Pancreas (tissue), 10 donors: Measurements from ENCODE around the gene TRAPPC2L. TPM values are rescaled to one million over a fixed set of nuclear protein-coding genes. Genes with fewer than 3 reads are reported as not detected.
A peak's percentile ranks its signal among the peaks of the same experiment; 100 is the strongest.

Source experiments
- ATAC-seq, 4 donors: fragments of 200-7000 bp; cut with Tn5 transposase; one replicate each; pipeline versions ENCODE4 v1.8.0 to v1.9.1; 2020; ENCODE audit warnings: mild to moderate bottlenecking in 4 of 4, moderate library complexity in 4 of 4
- DNase-seq, 6 donors: peaks; one replicate each; pipeline ENCODE4 v3.0.0-alpha.2; 2020
- FAIRE-seq: peaks from 2 replicates; lab custom pipeline; 2012; peaks lifted over from hg19 to GRCh38; lab: Jason Lieb, UNC
- H3K27ac ChIP-seq, 4 donors: fragments of 200-600 bp; sonication (generic); 1 replicate in 3 of 4; 2 replicates in 1 of 4; pipeline versions ENCODE4 v1.5.0 to v1.8.0; 2020
- H3K27me3 ChIP-seq, 4 donors: fragments of 200-600 bp; one replicate each; pipeline ENCODE4 v1.8.0; 2021
- H3K36me3 ChIP-seq, 3 donors: fragments of 200-600 bp; sonication (generic) in 1 of 3; one replicate each; pipeline versions ENCODE4 v1.5.0 to v1.8.0; 2020 to 2021
- H3K4me1 ChIP-seq, 3 donors: fragments of 200-600 bp; one replicate each; pipeline ENCODE4 v1.8.0; 2021
- H3K4me3 ChIP-seq, 4 donors: fragments of 200-600 bp; sonication (generic) in 2 of 4; one replicate each; pipeline versions ENCODE4 v1.5.0 to v1.8.0; 2020 to 2021
- H3K9me3 ChIP-seq, 4 donors: fragments of 200-600 bp; one replicate each; pipeline ENCODE4 v1.8.0; 2021
- WGBS, 2 donors: extraction: QIAGEN DNeasy Blood & Tissue Kit; methylation state at CpG; one replicate each; pipeline ENCODE4 v1.1.7; 2013; 5-methylcytosine and 5-hydroxymethylcytosine counted together
- intact Hi-C, 3 donors: fragments of 100-400 bp; cut with DNase I; formaldehyde crosslinking; loops; one replicate each; pipeline versions ENCODE4 v1.11.1 to v1.14.2; 2022
- polyA plus RNA-seq, 2 donors: library from polyadenylated mRNA; stranded (reverse); fragments of 200-250 nt; gene quantifications; one replicate each; pipeline ENCODE4 v1.2.3, GENCODE V29; 2013
- total RNA-seq, 6 donors: library from RNA; stranded (reverse); fragmentation: NEBNext Ultra II Directional in 4 of 6; extraction: Animal tissue kit (Norgen Biotek cat#: 25700) in 4 of 6; gene quantifications; one replicate each; pipeline versions ENCODE4 v1.2.1 to v1.2.4, GENCODE V29; 2021 to 2023
- TF ChIP-seq, protein P1 (sequence below), 4 donors: fragments of 200-600 bp; sonication (generic) in 3 of 4; IDR thresholded peaks; one replicate each; pipeline versions ENCODE4 v1.5.0 to v1.8.0; 2021; ENCODE audit warnings: antibody characterized with exemption in 4 of 4
- donor health status: healthy with polysubstance abuse.
- donor health status: DM: no; HTN: no; CAD: no; lungs with moderate emphysema.
- donor health status: DM: no; HTN: no; CAD: no.
- donor health status: control.
- donor health status: control.
- donor health status: Bipolar disorder and iron deficiency.
- donor health status: DM: yes; HTN: yes; CAD: no.
- donor health status: DM: no; HTN: no; CAD: no.
- donor health status: DM: no; HTN: no; CAD: no.
- donor health status: DM: yes; HTN: yes; CAD: no.

The TRAPPC2L gene
- total and polyA plus RNA-seq, 8 donors, result 16.0 to 55.2 (median 27.4) TPM

DNA sequence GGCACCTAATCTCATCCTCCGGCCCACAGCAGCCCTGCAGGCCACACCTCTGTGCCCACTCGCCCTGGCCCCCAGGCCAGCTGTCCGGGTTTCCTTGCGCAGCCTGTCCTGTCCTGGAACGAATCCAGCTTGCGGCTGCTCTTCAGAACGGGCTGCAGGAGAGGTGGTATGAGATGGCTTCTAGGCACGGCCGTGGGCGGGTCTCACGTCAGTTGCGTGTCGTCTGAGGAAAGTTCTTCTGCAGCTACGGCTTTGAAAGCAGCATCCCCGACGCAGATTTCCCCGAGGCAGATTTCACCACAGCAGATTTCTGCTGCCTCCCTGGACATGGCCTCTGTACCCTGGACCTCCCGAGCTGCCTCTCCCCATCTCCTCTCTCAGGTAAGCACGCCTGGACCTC is 18.4 kb upstream of the TRAPPC2L start:
- H3K27ac ChIP-seq, result no peak overlapping the region
- no peaks in the 10 kb centered on the region for H3K4me1 ChIP-seq
- no peaks in the 10 kb centered on the region for H3K27me3 ChIP-seq
- intact Hi-C loops, result no loop called here
- no peaks in the 10 kb centered on the region for H3K9me3 ChIP-seq
- TF ChIP-seq, protein P1, sequence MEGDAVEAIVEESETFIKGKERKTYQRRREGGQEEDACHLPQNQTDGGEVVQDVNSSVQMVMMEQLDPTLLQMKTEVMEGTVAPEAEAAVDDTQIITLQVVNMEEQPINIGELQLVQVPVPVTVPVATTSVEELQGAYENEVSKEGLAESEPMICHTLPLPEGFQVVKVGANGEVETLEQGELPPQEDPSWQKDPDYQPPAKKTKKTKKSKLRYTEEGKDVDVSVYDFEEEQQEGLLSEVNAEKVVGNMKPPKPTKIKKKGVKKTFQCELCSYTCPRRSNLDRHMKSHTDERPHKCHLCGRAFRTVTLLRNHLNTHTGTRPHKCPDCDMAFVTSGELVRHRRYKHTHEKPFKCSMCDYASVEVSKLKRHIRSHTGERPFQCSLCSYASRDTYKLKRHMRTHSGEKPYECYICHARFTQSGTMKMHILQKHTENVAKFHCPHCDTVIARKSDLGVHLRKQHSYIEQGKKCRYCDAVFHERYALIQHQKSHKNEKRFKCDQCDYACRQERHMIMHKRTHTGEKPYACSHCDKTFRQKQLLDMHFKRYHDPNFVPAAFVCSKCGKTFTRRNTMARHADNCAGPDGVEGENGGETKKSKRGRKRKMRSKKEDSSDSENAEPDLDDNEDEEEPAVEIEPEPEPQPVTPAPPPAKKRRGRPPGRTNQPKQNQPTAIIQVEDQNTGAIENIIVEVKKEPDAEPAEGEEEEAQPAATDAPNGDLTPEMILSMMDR (IDR thresholded peaks at IDR 0.05), result no peak
- H3K36me3 ChIP-seq, result no peaks in the 10 kb centered on the region
- WGBS, 2 donors, result 87 to 92% methylated on average over 19 of the region's 19 CpGs
- peak in 2 of 6 donors; percentile 21 to 64 for DNase-seq
- no peak for ATAC-seq
- FAIRE-seq, result no peak
- no peak overlapping the region for H3K4me3 ChIP-seq

DNA sequence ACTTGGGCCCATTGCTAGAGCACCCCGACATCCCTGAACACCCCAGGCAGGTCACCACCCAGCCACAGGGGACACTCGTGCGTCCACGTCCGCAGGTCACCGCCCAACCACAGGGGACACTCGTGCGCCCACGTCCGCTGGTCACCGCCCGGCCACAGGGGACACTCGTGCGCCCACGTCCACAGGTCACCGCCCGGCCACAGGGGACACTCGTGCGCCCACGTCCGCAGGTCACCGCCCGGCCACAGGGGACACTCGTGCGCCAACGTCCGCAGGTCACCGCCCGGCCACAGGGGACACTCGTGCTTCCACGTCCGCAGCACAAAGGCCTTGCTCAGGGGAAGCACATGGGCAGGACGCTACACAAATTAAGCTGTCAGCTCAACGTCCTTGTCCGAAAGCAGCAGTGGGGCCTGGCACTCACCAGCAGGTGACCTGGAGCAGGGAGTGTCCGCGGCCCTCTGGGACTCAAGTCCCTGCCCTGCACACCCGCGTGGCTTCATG is 17.8 kb upstream of the TRAPPC2L start:
- DNase-seq, result peak in 1 of 6 donors; percentile 64
- 94% methylated on average over 39 of the region's 39 CpGs for WGBS, 2 donors
- Histone ChIP-seq H3K9me3 (no peaks in the 10 kb centered on the region), H3K4me3 (no peak overlapping the region), H3K4me1 (no peaks in the 10 kb centered on the region), H3K27me3 (no peaks in the 10 kb centered on the region), H3K27ac (no peak overlapping the region), H3K36me3 (no peaks in the 10 kb centered on the region)
- TF ChIP-seq, protein P1 (IDR thresholded peaks at IDR 0.05), result no peak
- no peak for ATAC-seq
- no peak for FAIRE-seq
- intact Hi-C loops, result no loop called here

DNA sequence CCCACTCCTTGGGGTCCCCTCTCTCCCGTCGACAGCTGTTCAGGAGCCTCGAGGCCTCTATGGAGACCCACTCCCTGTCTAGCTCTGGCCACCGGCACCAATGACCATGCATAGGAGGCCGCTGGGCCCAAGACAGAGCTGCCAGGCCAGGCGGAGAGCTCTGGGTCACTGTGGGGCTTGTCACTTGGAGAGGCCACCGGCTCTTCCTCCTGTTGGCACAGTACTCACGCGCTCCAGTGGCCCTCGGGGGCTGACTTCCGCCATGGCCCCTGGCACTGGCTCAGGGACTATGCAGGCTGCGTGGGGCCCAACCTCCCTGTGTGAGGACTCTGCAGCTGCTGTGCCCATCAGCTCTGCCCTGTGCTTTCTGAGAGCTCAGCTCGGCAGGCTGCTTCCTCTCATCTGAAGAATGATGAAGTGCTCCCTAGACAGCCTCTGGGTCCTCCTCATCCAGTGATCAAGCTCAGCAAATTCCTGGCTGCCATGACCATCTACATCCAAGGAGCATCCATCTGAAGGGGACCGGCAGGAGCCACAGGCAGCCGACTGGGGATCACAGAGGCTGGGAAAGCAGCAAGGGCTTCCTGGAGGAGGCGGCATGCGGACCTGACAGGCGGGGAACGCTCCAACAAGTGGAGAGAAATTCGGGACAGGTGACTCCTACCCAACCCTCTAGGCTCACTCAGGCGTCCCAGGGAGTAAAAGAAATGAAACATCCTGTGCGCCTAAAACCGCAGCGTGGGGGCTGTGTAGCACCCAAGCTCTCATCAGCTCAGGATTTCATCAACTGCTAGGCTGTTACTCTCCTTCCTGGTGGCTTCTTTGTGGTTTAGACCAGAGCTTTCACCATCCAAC is 17.0 kb upstream of the TRAPPC2L start:
- Histone ChIP-seq H3K4me3 (no peak overlapping the region), H3K27ac (no peak overlapping the region), H3K36me3 (no peaks in the 10 kb centered on the region), H3K9me3 (no peaks in the 10 kb centered on the region), H3K4me1 (no peaks in the 10 kb centered on the region), H3K27me3 (no peaks in the 10 kb centered on the region)
- intact Hi-C loops, result no loop called here
- ATAC-seq (no peak), FAIRE-seq (no peak), DNase-seq (peak in 1 of 6 donors; percentile 54)
- 92 to 98% methylated on average over 23 to 24 of the region's 24 CpGs for WGBS, 2 donors
- TF ChIP-seq, protein P1 (IDR thresholded peaks at IDR 0.05), result no peak

DNA sequence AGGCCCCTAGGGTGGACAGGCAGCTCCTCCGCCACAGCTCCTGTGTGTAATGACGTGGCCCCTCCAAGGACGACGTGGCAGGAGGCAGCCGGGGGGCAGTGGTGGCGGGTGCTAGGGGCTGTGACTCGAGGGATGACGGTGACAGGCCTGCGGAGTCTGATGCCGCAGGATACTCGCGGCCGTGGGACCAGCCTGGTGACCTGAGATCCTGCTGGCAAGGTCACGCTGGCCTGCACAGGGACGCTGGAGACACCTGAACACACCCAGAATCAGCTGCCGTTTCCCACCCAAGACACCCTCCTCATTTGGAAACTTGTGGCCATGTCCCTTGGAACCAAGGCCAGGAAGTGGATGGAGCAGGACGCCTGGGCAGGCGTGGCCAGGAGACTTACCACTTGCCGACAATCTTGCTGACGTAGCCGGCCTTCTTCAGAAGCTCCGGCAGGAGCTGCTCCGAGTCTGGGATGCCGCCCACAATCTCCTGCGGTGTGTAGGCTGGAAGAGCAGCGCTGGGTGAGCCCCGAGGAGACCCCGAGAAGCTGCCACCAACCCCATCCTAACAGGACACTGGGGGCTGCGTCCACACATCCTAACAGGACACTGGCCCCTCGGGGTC is 16.2 kb upstream of the TRAPPC2L start:
- no peak for ATAC-seq
- FAIRE-seq, result no peak
- no peaks in the 10 kb centered on the region for H3K9me3 ChIP-seq
- intact Hi-C loops, result no loop called here
- no peaks in the 10 kb centered on the region for H3K4me1 ChIP-seq
- no peak overlapping the region for H3K27ac ChIP-seq
- 93% methylated on average over 30 of the region's 30 CpGs for WGBS, 2 donors
- peak in 1 of 6 donors; percentile 55 for DNase-seq
- no peaks in the 10 kb centered on the region for H3K36me3 ChIP-seq
- TF ChIP-seq, protein P1 (IDR thresholded peaks at IDR 0.05), result no peak
- no peaks in the 10 kb centered on the region for H3K27me3 ChIP-seq
- H3K4me3 ChIP-seq, result no peak overlapping the region
